ENCODE data around the gene JARID2. TPM values are rescaled to one million over a fixed set of nuclear protein-coding genes. Genes with fewer than 3 reads are reported as not detected.

JARID2 gene
- polyA plus RNA-seq, 1 experiment: 6.1 TPM

DNA sequence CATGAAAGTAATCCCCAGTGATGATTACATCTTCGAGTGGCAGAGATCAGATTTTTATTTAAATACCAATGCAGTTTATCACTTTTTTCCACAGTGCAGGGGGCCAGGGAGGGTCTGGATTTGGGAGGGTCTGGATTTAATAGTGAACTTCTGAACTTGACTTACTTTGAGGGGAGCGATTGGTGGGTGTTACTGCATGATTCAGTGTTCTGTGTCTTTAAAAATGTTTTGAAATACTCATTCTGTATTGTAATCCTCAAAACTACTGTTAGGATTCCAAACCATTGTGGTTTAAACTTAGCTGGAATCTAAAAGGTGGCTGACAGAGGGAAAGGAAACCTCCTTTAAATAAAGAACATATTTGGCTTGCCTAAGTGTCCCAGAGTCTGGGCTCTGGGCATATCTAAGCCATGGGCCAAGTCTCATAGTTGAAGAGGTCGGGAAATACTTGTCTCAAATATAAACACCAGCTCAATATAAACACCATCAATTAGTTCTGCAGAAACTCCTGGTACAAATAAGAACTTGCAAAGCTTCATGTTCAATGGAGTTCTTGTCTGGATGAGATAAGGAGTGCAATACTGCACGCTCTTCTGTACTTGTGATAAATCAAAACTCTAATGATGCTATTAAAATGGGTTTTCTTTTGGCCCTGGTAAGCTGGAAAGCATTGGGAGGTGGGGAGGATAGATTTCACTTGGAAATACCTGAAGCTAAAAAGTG, 14.4 kb downstream of the JARID2 start:
- Histone ChIP-seq H3K27me3 (ENCODE audit: control insufficient read depth, insufficient read depth, low read length) (no peaks in the 10 kb centered on the region), H3K36me3 (ENCODE audit: control insufficient read depth, insufficient read depth, low read length) (no peaks in the 10 kb centered on the region), H3K4me3 (ENCODE audit: low read depth, low read length) (no peak overlapping the region)
- POLR2A ChIA-PET: no interaction called here
- TF ChIP-seq CTCF (IDR thresholded peaks at IDR 0.05; ENCODE audit: insufficient read depth, low read depth, low read length): no peak
- DNase-seq (ENCODE audit: low read depth): peak; percentile 46
- CTCF ChIA-PET: interaction anchor here (0.8 to 1.2 kb wide), 2 partner anchors 12 to 119 kb away, joined by 3 to 4 read pairs; no protein-coding TSS in a partner anchor

- H3K4me3 ChIP-seq (ENCODE audit: low read depth, low read length): no peak overlapping the region
- TF ChIP-seq CTCF (IDR thresholded peaks at IDR 0.05; ENCODE audit: insufficient read depth, low read depth, low read length): no peak
- H3K36me3 ChIP-seq (ENCODE audit: control insufficient read depth, insufficient read depth, low read length): no peaks in the 10 kb centered on the region
- no peak for DNase-seq (ENCODE audit: low read depth)
- no peaks in the 10 kb centered on the region for H3K27me3 ChIP-seq (ENCODE audit: control insufficient read depth, insufficient read depth, low read length)
- CTCF ChIA-PET: no interaction called here
- POLR2A ChIA-PET: no interaction called here
Observed at GRCh38 chr6:15263780-15264374, 18.0 kb downstream of the JARID2 start.

DNA sequence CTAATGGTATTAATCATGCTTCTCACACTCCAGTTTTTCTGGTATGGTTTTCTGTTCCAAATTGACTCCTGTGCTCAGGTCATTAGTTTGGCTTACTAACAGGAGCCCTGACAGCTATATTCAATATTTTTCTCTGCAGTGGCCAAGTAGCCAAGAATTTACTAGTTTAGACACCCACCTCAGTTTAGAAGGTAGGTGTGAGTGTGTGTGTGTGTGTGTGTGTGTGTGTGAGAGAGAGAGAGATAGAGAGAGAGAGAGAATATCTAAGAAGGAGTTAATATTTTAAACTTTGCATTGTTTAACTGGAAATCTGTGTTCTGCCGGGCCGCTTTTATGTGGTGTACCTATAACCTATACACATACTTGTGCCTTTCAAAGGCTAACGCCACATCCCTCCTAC, 18.5 kb downstream of the JARID2 start:
- ChIA-PET POLR2A (interaction anchor here (0.6 kb wide), 1 partner anchor 168 kb away, joined by 7 read pairs; no protein-coding TSS in a partner anchor), CTCF (no interaction called here)
- no peak for TF ChIP-seq CTCF (IDR thresholded peaks at IDR 0.05; ENCODE audit: insufficient read depth, low read depth, low read length)
- no peaks in the 10 kb centered on the region for H3K36me3 ChIP-seq (ENCODE audit: control insufficient read depth, insufficient read depth, low read length)
- no peak overlapping the region for H3K4me3 ChIP-seq (ENCODE audit: low read depth, low read length)
- no peaks in the 10 kb centered on the region for H3K27me3 ChIP-seq (ENCODE audit: control insufficient read depth, insufficient read depth, low read length)
- no peak for DNase-seq (ENCODE audit: low read depth)

DNA sequence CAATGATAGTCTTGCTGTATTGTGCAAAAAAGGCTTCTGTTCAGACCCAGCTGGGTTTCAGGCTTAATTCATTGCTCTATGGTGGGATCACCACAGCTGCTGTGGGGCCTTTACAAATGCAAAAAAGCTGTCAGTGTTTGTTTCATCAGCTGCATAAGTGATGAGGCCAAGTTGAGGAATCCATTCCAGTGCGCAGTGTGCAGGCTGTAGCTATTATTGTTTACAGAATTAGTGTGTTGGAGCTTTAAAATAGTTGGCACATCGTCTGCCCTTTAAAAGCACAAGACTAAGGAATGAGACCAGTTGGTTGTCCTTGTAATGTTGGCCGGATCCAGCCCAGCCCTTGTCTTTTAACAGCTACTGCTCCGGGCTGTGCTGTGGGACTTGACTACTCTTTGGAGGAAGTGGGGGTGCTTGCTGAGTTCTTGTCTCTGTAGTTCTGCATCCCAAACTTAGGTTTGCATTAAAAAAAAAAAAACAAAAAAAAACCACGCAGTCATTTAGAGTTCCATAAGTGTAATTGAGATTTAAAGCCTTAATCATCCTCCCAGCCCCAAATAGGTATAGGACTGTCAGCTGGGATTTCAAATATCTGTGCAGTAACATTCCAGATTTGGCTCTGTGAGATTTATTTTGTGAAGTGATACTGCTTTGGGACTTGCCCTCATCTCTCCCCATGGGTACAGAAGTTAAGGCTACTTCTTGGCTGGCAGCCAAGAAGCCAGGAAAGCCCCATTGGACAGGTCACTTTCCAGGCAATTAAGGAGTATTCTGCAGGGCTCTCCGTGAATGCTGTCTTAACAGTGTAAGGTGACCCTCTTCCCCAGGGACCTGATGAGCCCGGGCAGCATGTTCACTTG, 19.3 kb downstream of the JARID2 start:
- no peak for DNase-seq (ENCODE audit: low read depth)
- Histone ChIP-seq H3K36me3 (ENCODE audit: control insufficient read depth, insufficient read depth, low read length) (no peaks in the 10 kb centered on the region), H3K27me3 (ENCODE audit: control insufficient read depth, insufficient read depth, low read length) (no peaks in the 10 kb centered on the region), H3K4me3 (ENCODE audit: low read depth, low read length) (no peak overlapping the region)
- no peak for TF ChIP-seq CTCF (IDR thresholded peaks at IDR 0.05; ENCODE audit: insufficient read depth, low read depth, low read length)
- ChIA-PET POLR2A (interaction anchor here (0.6 kb wide), 1 partner anchor 167 kb away, joined by 7 read pairs; no protein-coding TSS in a partner anchor), CTCF (interaction anchor here (0.8 kb wide), 1 partner anchor 10 kb away, joined by 4 read pairs; no protein-coding TSS in a partner anchor)

- Histone ChIP-seq H3K36me3 (ENCODE audit: control insufficient read depth, insufficient read depth, low read length) (no peaks in the 10 kb centered on the region), H3K27me3 (ENCODE audit: control insufficient read depth, insufficient read depth, low read length) (no peaks in the 10 kb centered on the region), H3K4me3 (ENCODE audit: low read depth, low read length) (no peak overlapping the region)
- ChIA-PET CTCF (interaction anchor here (0.8 kb wide), 1 partner anchor 9 kb away, joined by 4 read pairs; no protein-coding TSS in a partner anchor), POLR2A (no interaction called here)
- no peak for DNase-seq (ENCODE audit: low read depth)
- no peak for TF ChIP-seq CTCF (IDR thresholded peaks at IDR 0.05; ENCODE audit: insufficient read depth, low read depth, low read length)
Observed at GRCh38 chr6:15265787-15266186, 19.9 kb downstream of the JARID2 start.
